ENCODE results near the gene ONECUT3.

The ONECUT3 gene

GRCh38 chr19:1767464-1767933 lies 14.2 kb downstream of the ONECUT3 start (continued):
- TF ChIP-seq ZNF404 (tag by site-specific recombination; IDR thresholded peaks at IDR 0.05) (no peak), KLF9 (tag by site-specific recombination; IDR thresholded peaks at IDR 0.05; ENCODE audit: low read depth) (peak; percentile 60; the same call in 1 of the 2 replicates), SP3 (tag by site-specific recombination; IDR thresholded peaks at IDR 0.05) (peak; percentile 52), ZBTB17 (tag by site-specific recombination; IDR thresholded peaks at IDR 0.05) (no peak), ZNF174 (tag by site-specific recombination; IDR thresholded peaks at IDR 0.05) (no peak), ZBTB48 (tag by site-specific recombination; IDR thresholded peaks at IDR 0.05) (no peak), EGR2 (tag by site-specific recombination; IDR thresholded peaks at IDR 0.05; ENCODE audit: low read depth) (0 out of 2 replicates have a peak, but pooled peaks have one; percentile 6), ZFHX2 (tag by site-specific recombination; conservative IDR thresholded peaks at IDR 0.05) (peak; percentile 48), ZNF223 (tag by site-specific recombination; IDR thresholded peaks at IDR 0.05) (no peak), ZFP37 (tag by site-specific recombination; IDR thresholded peaks at IDR 0.05) (no peak), KLF1 (tag by site-specific recombination; IDR thresholded peaks at IDR 0.05) (peak; percentile 51), KLF8 (tag by site-specific recombination; IDR thresholded peaks at IDR 0.05) (peak; percentile 29; the same call in 1 of the 2 replicates), KLF16 (tag by site-specific recombination; IDR thresholded peaks at IDR 0.05) (no peak), ZBTB10 (tag by site-specific recombination; IDR thresholded peaks at IDR 0.05) (no peak; the same call in 1 of the 2 replicates), PBX3 (CRISPR knock-in tag; IDR thresholded peaks at IDR 0.05) (no peak), ZNF530 (tag by site-specific recombination; IDR thresholded peaks at IDR 0.05; ENCODE audit: low read depth) (no peak), ZNF521 (tag by site-specific recombination; IDR thresholded peaks at IDR 0.05) (no peak), ZNF24 (tag by site-specific recombination; IDR thresholded peaks at IDR 0.05) (no peak), ZNF311 (tag by site-specific recombination; IDR thresholded peaks at IDR 0.05; ENCODE audit: borderline replicate concordance) (no peak), KLF17 (tag by site-specific recombination; IDR thresholded peaks at IDR 0.05) (peak; percentile 61; the same call in 1 of the 2 replicates), ZNF660 (tag by site-specific recombination; IDR thresholded peaks at IDR 0.05) (0 out of 2 replicates have a peak, but pooled peaks have one; percentile 60), SP2 (tag by site-specific recombination; IDR thresholded peaks at IDR 0.05) (peak; percentile 41; the same call in 1 of the 2 replicates), ZBTB20 (tag by site-specific recombination; IDR thresholded peaks at IDR 0.05) (no peak), ZNF248 (tag by site-specific recombination; IDR thresholded peaks at IDR 0.05) (no peak), CTCF (tag by site-specific recombination; IDR thresholded peaks at IDR 0.05) (peak; percentile 84)
- TF ChIP-seq, protein P1, sequence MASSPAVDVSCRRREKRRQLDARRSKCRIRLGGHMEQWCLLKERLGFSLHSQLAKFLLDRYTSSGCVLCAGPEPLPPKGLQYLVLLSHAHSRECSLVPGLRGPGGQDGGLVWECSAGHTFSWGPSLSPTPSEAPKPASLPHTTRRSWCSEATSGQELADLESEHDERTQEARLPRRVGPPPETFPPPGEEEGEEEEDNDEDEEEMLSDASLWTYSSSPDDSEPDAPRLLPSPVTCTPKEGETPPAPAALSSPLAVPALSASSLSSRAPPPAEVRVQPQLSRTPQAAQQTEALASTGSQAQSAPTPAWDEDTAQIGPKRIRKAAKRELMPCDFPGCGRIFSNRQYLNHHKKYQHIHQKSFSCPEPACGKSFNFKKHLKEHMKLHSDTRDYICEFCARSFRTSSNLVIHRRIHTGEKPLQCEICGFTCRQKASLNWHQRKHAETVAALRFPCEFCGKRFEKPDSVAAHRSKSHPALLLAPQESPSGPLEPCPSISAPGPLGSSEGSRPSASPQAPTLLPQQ (tag by site-specific recombination; IDR thresholded peaks at IDR 0.05): 0 out of 2 replicates have a peak, but pooled peaks have one; percentile 25
- TF ChIP-seq, protein P2, sequence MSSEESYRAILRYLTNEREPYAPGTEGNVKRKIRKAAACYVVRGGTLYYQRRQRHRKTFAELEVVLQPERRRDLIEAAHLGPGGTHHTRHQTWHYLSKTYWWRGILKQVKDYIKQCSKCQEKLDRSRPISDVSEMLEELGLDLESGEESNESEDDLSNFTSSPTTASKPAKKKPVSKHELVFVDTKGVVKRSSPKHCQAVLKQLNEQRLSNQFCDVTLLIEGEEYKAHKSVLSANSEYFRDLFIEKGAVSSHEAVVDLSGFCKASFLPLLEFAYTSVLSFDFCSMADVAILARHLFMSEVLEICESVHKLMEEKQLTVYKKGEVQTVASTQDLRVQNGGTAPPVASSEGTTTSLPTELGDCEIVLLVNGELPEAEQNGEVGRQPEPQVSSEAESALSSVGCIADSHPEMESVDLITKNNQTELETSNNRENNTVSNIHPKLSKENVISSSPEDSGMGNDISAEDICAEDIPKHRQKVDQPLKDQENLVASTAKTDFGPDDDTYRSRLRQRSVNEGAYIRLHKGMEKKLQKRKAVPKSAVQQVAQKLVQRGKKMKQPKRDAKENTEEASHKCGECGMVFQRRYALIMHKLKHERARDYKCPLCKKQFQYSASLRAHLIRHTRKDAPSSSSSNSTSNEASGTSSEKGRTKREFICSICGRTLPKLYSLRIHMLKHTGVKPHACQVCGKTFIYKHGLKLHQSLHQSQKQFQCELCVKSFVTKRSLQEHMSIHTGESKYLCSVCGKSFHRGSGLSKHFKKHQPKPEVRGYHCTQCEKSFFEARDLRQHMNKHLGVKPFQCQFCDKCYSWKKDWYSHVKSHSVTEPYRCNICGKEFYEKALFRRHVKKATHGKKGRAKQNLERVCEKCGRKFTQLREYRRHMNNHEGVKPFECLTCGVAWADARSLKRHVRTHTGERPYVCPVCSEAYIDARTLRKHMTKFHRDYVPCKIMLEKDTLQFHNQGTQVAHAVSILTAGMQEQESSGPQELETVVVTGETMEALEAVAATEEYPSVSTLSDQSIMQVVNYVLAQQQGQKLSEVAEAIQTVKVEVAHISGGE (tag by site-specific recombination; conservative IDR thresholded peaks at IDR 0.05; ENCODE audit: low read depth): 0 out of 2 replicates have a peak, but pooled peaks have one; percentile 9

Measured in HEK293 (cell line).